GM12878 (cell line): ENCODE results near the gene SLC25A26. TPM values are rescaled to one million over a fixed set of nuclear protein-coding genes. Genes with fewer than 3 reads are reported as not detected.

Experiments used
- CREB1 ChIP-seq: IDR thresholded peaks from 2 replicates; pipeline ENCODE4 v1.6.1; 2012; ENCODE audit warnings: low read depth, mild to moderate bottlenecking, inconsistent platforms
- JUND ChIP-seq: IDR thresholded peaks from 2 replicates; pipeline ENCODE4 v1.6.1; 2012; ENCODE audit warnings: low read depth, mild to moderate bottlenecking, low read length, improper control_type of control experiment, moderate library complexity
- PAX8 ChIP-seq: fragments of 450-650 bp; IDR thresholded peaks from 2 replicates; pipeline ENCODE4 v1.6.1; 2017; ENCODE audit warnings: mild to moderate bottlenecking, moderate library complexity
- polyA plus RNA-seq, 11 experiments: library from polyadenylated mRNA; depleted of rRNA in 4 of 11; unstranded in 6 of 11; stranded (reverse) in 5 of 11; fragments of >200 nt; fragmentation: Nextera tagmentation in 4 of 11; fragmentation: Illumina TruSeq in 1 of 11; extraction: Ambion mirVana in 4 of 11; extraction: Trizol in 1 of 11; gene quantifications; 1 replicate in 1 of 11; 2 replicates in 10 of 11; pipeline versions ENCODE4 v1.2.1 to v1.2.3, GENCODE V29; 2011 to 2016; ENCODE audit warnings: inconsistent platforms in 2 of 11, missing spikeins in 2 of 11, low read depth in 1 of 11
- total RNA-seq, 4 experiments: library from RNA; depleted of rRNA in 3 of 4; stranded (reverse); fragments of >200 nt in 3 of 4; fragmentation: Illumina TruSeq in 1 of 4; extraction: Trizol in 1 of 4; gene quantifications; 2 replicates each; pipeline versions ENCODE4 v1.2.1 to v1.2.3, GENCODE V29; 2013 to 2021
- TF ChIP-seq, protein P1 (sequence below): IDR thresholded peaks from 2 replicates; pipeline ENCODE4 v1.6.1; 2012; ENCODE audit warnings: improper control_type of control experiment, low read depth, low read length; ENCODE audit not compliant: insufficient replicate concordance
- TF ChIP-seq, protein P2 (sequence below): fragments of 450-650 bp; formaldehyde crosslinking; IDR thresholded peaks from 2 replicates; pipeline ENCODE4 v1.5.0; 2022; ENCODE audit warnings: mild to moderate bottlenecking, missing genetic modification characterization
- TF ChIP-seq, protein P3 (sequence below): IDR thresholded peaks from 2 replicates; pipeline ENCODE4 v1.6.1; 2012; ENCODE audit warnings: low read depth, low read length, improper control_type of control experiment

SLC25A26 gene
- total and polyA plus RNA-seq, 10 of the 15 experiments (the other 5 are each of a cell fraction or from before 2014, with no cell fraction given), result 14.6 to 49.7 (median 24.9) TPM

DNA sequence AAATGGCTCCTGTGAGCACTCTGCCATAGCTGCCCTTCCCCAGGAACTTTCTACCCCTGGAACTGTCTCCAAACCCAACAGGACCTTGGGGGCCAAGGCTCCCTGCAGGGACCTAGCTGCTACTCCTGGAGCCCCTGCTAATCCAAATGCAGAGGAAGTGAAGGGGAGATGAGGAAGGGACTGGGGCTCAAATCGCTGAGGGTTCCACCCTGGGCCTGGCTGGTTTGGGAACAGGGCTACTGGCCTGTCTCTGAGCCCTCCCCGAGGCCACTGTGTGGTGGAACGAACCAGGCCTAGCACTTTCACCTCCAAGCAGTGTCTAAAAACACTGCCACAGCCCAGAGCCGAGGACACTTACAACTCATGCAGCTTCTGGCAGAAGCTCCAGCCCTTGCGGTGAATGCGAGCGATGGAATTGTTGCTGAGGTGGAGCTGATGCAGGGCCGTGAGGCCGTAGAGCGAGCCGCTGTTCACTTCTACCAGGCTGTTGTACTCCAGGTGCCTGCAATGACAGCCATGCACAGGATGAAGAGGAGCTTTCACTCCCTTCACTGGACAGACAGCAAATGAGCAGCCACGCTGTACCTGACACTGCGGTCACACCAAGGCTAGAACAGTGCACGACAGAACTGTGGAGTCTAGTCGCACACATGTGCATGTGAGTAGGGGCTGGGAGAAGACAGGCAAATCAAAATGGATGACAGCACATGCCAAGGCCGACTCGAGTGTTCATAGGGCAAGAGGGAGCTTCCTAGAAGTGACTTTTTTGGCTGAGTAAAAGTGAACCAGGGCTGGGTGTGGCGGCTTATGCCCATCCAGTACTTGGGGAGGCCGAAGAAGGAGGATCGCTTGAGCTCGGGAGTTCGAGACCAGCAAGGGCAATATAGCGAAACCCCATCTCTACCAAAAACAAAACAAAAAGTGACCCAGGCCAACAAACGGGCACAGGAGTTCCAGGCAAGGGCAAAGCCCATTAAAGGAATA lies 189.3 kb downstream of the SLC25A26 start (continued):
- TF ChIP-seq, protein P1, sequence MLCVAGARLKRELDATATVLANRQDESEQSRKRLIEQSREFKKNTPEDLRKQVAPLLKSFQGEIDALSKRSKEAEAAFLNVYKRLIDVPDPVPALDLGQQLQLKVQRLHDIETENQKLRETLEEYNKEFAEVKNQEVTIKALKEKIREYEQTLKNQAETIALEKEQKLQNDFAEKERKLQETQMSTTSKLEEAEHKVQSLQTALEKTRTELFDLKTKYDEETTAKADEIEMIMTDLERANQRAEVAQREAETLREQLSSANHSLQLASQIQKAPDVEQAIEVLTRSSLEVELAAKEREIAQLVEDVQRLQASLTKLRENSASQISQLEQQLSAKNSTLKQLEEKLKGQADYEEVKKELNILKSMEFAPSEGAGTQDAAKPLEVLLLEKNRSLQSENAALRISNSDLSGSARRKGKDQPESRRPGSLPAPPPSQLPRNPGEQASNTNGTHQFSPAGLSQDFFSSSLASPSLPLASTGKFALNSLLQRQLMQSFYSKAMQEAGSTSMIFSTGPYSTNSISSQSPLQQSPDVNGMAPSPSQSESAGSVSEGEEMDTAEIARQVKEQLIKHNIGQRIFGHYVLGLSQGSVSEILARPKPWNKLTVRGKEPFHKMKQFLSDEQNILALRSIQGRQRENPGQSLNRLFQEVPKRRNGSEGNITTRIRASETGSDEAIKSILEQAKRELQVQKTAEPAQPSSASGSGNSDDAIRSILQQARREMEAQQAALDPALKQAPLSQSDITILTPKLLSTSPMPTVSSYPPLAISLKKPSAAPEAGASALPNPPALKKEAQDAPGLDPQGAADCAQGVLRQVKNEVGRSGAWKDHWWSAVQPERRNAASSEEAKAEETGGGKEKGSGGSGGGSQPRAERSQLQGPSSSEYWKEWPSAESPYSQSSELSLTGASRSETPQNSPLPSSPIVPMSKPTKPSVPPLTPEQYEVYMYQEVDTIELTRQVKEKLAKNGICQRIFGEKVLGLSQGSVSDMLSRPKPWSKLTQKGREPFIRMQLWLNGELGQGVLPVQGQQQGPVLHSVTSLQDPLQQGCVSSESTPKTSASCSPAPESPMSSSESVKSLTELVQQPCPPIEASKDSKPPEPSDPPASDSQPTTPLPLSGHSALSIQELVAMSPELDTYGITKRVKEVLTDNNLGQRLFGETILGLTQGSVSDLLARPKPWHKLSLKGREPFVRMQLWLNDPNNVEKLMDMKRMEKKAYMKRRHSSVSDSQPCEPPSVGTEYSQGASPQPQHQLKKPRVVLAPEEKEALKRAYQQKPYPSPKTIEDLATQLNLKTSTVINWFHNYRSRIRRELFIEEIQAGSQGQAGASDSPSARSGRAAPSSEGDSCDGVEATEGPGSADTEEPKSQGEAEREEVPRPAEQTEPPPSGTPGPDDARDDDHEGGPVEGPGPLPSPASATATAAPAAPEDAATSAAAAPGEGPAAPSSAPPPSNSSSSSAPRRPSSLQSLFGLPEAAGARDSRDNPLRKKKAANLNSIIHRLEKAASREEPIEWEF, result no peak
- TF ChIP-seq JUND (no peak), CREB1 (no peak), PAX8 (no peak)
- TF ChIP-seq, protein P2, sequence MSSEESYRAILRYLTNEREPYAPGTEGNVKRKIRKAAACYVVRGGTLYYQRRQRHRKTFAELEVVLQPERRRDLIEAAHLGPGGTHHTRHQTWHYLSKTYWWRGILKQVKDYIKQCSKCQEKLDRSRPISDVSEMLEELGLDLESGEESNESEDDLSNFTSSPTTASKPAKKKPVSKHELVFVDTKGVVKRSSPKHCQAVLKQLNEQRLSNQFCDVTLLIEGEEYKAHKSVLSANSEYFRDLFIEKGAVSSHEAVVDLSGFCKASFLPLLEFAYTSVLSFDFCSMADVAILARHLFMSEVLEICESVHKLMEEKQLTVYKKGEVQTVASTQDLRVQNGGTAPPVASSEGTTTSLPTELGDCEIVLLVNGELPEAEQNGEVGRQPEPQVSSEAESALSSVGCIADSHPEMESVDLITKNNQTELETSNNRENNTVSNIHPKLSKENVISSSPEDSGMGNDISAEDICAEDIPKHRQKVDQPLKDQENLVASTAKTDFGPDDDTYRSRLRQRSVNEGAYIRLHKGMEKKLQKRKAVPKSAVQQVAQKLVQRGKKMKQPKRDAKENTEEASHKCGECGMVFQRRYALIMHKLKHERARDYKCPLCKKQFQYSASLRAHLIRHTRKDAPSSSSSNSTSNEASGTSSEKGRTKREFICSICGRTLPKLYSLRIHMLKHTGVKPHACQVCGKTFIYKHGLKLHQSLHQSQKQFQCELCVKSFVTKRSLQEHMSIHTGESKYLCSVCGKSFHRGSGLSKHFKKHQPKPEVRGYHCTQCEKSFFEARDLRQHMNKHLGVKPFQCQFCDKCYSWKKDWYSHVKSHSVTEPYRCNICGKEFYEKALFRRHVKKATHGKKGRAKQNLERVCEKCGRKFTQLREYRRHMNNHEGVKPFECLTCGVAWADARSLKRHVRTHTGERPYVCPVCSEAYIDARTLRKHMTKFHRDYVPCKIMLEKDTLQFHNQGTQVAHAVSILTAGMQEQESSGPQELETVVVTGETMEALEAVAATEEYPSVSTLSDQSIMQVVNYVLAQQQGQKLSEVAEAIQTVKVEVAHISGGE (CRISPR knock-in tag), result no peak
- TF ChIP-seq, protein P3, sequence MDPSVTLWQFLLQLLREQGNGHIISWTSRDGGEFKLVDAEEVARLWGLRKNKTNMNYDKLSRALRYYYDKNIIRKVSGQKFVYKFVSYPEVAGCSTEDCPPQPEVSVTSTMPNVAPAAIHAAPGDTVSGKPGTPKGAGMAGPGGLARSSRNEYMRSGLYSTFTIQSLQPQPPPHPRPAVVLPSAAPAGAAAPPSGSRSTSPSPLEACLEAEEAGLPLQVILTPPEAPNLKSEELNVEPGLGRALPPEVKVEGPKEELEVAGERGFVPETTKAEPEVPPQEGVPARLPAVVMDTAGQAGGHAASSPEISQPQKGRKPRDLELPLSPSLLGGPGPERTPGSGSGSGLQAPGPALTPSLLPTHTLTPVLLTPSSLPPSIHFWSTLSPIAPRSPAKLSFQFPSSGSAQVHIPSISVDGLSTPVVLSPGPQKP, result no peak
